ENCODE results near the gene CTXND1.

Gene CTXND1

DNA sequence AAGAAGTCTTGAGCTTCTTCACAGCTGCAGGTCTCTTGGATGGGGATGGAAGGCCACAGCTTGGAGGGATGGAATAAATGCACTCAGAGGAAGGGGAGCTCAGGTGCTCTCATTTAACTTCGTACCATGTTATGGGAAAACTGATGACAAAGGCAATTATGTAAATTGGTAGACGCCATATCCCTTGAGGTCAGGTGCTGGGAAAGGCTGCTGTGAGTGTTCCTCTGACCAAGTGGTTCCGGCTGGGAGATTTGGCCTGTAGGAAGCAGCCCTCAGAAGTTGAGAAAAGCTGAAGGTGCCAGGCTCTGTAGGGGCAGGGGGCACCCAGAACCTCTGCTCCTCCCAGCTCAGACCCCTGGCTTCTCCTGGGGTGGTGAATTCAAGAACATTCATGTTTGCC, 52.1 kb downstream of the CTXND1 start:
- no peak for DNase-seq (ENCODE audit: low read depth in 1 of 2, low spot score in 1 of 2)
- TF ChIP-seq JUND (IDR thresholded peaks at IDR 0.05; ENCODE audit: low read depth) = no peak
- in situ Hi-C loops (cut with HindIII; ENCODE audit: low pct_unique_long_range_greater_than_20kb, low sequenced_read_pairs) = no loop called here

GRCh38 chr15:80199366-80199765, 52.6 kb downstream of the CTXND1 start:
- no peak for TF ChIP-seq JUND (IDR thresholded peaks at IDR 0.05; ENCODE audit: low read depth)
- DNase-seq (ENCODE audit: low read depth in 1 of 2, low spot score in 1 of 2) = no peak
- in situ Hi-C loops (cut with HindIII; ENCODE audit: low pct_unique_long_range_greater_than_20kb, low sequenced_read_pairs) = no loop called here

DNA sequence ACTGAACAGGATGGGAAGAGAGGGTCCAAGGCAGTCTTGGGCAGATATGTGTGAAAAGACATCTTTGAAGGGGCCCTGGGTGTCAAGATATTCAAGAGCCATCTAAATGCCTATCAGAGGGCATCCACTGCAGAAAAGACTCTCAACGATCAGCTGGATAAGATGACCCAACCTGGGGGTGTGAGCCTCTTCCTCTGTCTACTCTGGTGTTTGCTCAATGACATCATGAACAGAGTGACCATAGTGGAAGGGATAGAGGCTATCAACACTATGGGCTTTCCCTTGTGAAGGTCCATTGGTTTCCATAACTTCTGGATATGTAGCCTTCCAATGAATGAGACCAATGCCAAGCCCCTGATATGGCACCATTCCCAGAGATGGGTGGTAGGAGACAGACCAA, 57.1 kb downstream of the CTXND1 start:
- in situ Hi-C loops (cut with HindIII; ENCODE audit: low pct_unique_long_range_greater_than_20kb, low sequenced_read_pairs) = no loop called here
- no peak for TF ChIP-seq JUND (IDR thresholded peaks at IDR 0.05; ENCODE audit: low read depth)
- DNase-seq (ENCODE audit: low read depth in 1 of 2, low spot score in 1 of 2) = no peak

GRCh38 chr15:80194186-80194585, 57.8 kb downstream of the CTXND1 start:
- DNase-seq (ENCODE audit: low read depth in 1 of 2, low spot score in 1 of 2) = no peak
- no peak for TF ChIP-seq JUND (IDR thresholded peaks at IDR 0.05; ENCODE audit: low read depth)
- in situ Hi-C loops (cut with HindIII; ENCODE audit: low pct_unique_long_range_greater_than_20kb, low sequenced_read_pairs) = no loop called here

DNA sequence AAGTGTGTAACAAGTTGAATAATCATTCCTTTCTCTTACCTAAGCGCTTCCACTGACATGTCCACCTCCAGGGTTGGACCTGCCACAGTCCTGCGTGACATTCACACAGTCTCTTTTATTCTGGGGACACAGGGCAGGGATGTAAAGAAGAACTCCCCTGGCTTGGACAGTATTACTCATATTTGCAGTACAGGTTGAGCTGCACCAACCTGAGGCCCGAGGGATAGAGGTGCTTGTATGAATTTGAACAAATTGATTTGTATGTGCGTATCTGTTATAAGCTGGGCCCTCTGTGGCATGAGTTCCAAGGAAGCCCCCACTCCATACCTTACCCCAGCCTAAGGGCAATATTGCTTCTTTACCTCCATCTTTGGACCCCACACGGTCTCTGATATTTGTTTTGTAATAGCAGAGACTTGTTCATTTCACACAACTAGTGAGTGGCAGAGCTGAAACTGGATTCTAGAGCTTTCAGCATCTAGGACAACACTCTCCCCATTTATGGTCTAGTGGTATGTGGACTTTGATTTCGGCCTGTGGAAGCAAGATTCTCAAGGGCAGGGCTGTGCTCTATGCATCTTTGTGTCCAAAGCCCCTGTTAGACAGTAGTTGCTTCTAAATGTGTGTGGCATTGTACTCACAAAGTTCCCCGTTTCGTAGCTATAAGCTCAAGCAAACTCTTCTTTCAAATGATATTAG, 60.0 kb downstream of the CTXND1 start:
- no peak for TF ChIP-seq JUND (IDR thresholded peaks at IDR 0.05; ENCODE audit: low read depth)
- in situ Hi-C loops (cut with HindIII; ENCODE audit: low pct_unique_long_range_greater_than_20kb, low sequenced_read_pairs) = no loop called here
- DNase-seq (ENCODE audit: low read depth in 1 of 2, low spot score in 1 of 2) = no peak

DNA sequence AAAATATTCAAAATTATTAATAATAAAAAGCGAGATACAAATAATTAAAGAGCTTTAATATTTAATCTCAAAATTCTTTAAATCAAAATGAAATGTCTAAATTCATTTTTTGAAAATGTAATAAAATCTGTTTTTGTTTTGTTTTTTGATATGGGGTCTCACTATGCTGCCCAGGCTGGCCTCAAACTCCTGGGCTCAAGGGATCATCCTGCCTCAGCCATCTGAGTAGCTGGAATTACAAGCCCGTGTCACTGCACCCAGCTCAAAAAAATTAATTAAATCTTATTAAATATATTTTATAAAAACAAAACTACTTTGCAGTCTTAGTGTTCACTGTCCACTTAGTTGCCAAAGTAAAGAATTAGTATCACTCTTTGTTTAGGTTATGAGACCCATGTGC, 60.8 kb downstream of the CTXND1 start:
- TF ChIP-seq JUND (IDR thresholded peaks at IDR 0.05; ENCODE audit: low read depth) = no peak
- in situ Hi-C loops (cut with HindIII; ENCODE audit: low pct_unique_long_range_greater_than_20kb, low sequenced_read_pairs) = no loop called here
- no peak for DNase-seq (ENCODE audit: low read depth in 1 of 2, low spot score in 1 of 2)

- no peak for DNase-seq (ENCODE audit: low read depth in 1 of 2, low spot score in 1 of 2)
- in situ Hi-C loops (cut with HindIII; ENCODE audit: low pct_unique_long_range_greater_than_20kb, low sequenced_read_pairs) = no loop called here
- no peak for TF ChIP-seq JUND (IDR thresholded peaks at IDR 0.05; ENCODE audit: low read depth)
Observed at GRCh38 chr15:80188251-80188650, 63.8 kb downstream of the CTXND1 start.

- TF ChIP-seq JUND (IDR thresholded peaks at IDR 0.05; ENCODE audit: low read depth) = no peak
- in situ Hi-C loops (cut with HindIII; ENCODE audit: low pct_unique_long_range_greater_than_20kb, low sequenced_read_pairs) = no loop called here
Observed at GRCh38 chr15:80186597-80186996, 65.4 kb downstream of the CTXND1 start.

GRCh38 chr15:80186066-80186465, 65.9 kb downstream of the CTXND1 start:
- in situ Hi-C loops (cut with HindIII; ENCODE audit: low pct_unique_long_range_greater_than_20kb, low sequenced_read_pairs) = no loop called here
- DNase-seq (ENCODE audit: low read depth in 1 of 2, low spot score in 1 of 2) = no peak
- no peak for TF ChIP-seq JUND (IDR thresholded peaks at IDR 0.05; ENCODE audit: low read depth)

More at GRCh38 chr15:80186597-80186996, 65.4 kb downstream of the CTXND1 start:
- no peak for DNase-seq (ENCODE audit: low read depth in 1 of 2, low spot score in 1 of 2)

DNA sequence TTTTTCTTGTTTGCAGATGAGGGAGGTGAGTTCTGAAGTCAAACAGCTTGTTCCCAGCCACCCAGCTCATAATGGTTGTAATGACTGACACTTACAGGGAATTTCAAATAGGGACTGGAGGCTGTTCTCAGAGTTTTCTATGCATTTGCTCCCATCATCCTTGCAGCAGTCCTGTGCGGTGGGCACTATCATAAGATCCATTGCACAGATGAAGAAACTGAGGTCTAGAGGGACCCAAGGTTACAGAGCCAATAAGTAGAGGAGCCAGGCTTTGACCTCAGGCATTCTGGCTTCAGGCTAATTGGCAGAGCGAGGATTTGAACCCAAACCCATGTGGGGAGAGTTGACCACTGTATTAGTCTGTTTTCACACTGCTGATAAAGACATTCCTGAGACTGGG, 66.9 kb downstream of the CTXND1 start:
- no peak for TF ChIP-seq JUND (IDR thresholded peaks at IDR 0.05; ENCODE audit: low read depth)
- in situ Hi-C loops (cut with HindIII; ENCODE audit: low pct_unique_long_range_greater_than_20kb, low sequenced_read_pairs) = no loop called here
- DNase-seq (ENCODE audit: low read depth in 1 of 2, low spot score in 1 of 2) = no peak

DNA sequence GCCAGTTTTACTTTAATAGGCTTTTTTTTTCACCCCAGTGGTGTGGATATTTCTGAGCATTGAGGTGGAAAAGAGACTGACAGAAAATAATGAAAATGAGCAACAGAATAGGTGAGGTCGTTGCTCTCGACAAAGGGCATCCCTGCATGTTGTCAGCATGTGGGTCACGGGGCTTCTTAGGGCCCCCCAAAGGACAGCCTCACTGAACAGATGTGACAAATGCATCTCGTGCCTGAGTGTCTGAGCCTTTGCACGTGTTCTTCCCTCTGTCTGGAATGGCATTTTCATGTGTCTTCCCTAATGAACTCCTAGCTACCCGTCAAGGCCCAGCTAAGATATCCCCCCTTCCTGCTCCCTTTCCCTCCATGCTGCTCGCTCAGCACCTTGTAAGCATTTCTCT, 67.5 kb downstream of the CTXND1 start:
- no peak for TF ChIP-seq JUND (IDR thresholded peaks at IDR 0.05; ENCODE audit: low read depth)
- no peak for DNase-seq (ENCODE audit: low read depth in 1 of 2, low spot score in 1 of 2)
- in situ Hi-C loops (cut with HindIII; ENCODE audit: low pct_unique_long_range_greater_than_20kb, low sequenced_read_pairs) = no loop called here

- in situ Hi-C loops (cut with HindIII; ENCODE audit: low pct_unique_long_range_greater_than_20kb, low sequenced_read_pairs) = no loop called here
- TF ChIP-seq JUND (IDR thresholded peaks at IDR 0.05; ENCODE audit: low read depth) = no peak
- peak in 1 of 2 experiments; percentile 38 for DNase-seq (ENCODE audit: low read depth in 1 of 2, low spot score in 1 of 2)
Observed at GRCh38 chr15:80183886-80184285, 68.1 kb downstream of the CTXND1 start.

DNA sequence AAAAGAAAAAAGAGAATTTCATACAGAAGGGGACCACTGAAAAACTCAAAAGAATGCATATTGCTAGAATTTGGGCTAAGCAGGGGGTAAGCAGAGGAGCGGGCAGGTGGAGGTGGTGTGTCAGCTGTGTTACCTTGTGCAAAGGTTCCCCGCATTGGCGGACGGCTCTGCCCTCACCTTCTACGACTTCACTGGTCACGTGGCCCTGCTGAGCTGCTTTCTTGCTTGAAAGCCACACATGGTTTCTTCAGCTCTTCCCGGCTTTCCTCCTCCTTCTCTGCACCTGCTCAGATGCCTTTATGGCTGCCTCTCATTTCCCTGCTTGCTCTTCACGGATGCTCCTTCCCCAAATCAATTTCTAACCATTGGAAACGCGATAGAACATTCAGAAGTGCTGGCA, 68.7 kb downstream of the CTXND1 start:
- no peak for TF ChIP-seq JUND (IDR thresholded peaks at IDR 0.05; ENCODE audit: low read depth)
- in situ Hi-C loops (cut with HindIII; ENCODE audit: low pct_unique_long_range_greater_than_20kb, low sequenced_read_pairs) = no loop called here

More for the DNA sequence above, 68.7 kb downstream of the CTXND1 start:
- no peak for DNase-seq (ENCODE audit: low read depth in 1 of 2, low spot score in 1 of 2)

All from T47D (cell line).